Endothelial cell of umbilical vein (primary cell): Measurements from ENCODE around the gene LTBP1. TPM values are rescaled to one million over a fixed set of nuclear protein-coding genes. Genes with fewer than 3 reads are reported as not detected.
"Not testable (repeated sequence)": the region's sequence is repeated elsewhere in the genome, so short reads cannot be mapped to it uniquely, and the experiment has no call there.

Experiments
- BruUV-seq: library from RNA; stranded (reverse); fragments of 400-500 nt; replicated peaks from 2 replicates; lab custom pipeline; 2021; lab: Mats Ljungman, UMichigan
- CTCF ChIA-PET: fragments of 300-600, 350-600 bp; sonication (Branson Sonifier 250); formaldehyde crosslinking; loops from one replicate; lab custom pipeline; 2021; ENCODE audit warnings: antibody characterized with exemption, inconsistent platforms; lab: Charles Lee
- POLR2A ChIA-PET: fragments of 300-600, 350-600 bp; sonication (Branson Sonifier 250); formaldehyde crosslinking; loops from one replicate; lab custom pipeline; 2021; ENCODE audit warnings: antibody characterized with exemption, inconsistent platforms; lab: Charles Lee
- DNase-seq: peaks from one replicate; pipeline ENCODE4 v3.0.0-alpha.2; 2011; ENCODE audit warnings: low read depth, low spot score
- FAIRE-seq: peaks from 2 replicates; lab custom pipeline; 2011; peaks lifted over from hg19 to GRCh38; lab: Jason Lieb, UNC
- H2AFZ ChIP-seq: 2 replicates; pipeline ENCODE4 v1.6.0; 2012; ENCODE audit warnings: low read depth, low read length, control low read depth, inconsistent platforms
- H3K27ac ChIP-seq: 2 replicates; pipeline ENCODE4 v1.5.1; 2011; ENCODE audit warnings: low read depth, mild to moderate bottlenecking, control low read depth, low read length, moderate library complexity; ENCODE audit not compliant: insufficient read depth
- H3K27me3 ChIP-seq, 2 experiments: 2 replicates each; pipeline versions ENCODE4 v1.6.0 to v1.6.1; 2011; ENCODE audit warnings: low read length in 2 of 2, mixed read lengths in 1 of 2; ENCODE audit not compliant: control insufficient read depth in 2 of 2, insufficient read depth in 2 of 2
- H3K36me3 ChIP-seq, 2 experiments: 2 replicates in 1 of 2; 3 replicates in 1 of 2; pipeline ENCODE4 v1.5.1; 2011; ENCODE audit warnings: low read length in 2 of 2, mild to moderate bottlenecking in 1 of 2, moderate library complexity in 1 of 2; ENCODE audit not compliant: control insufficient read depth in 2 of 2, insufficient read depth in 2 of 2; ENCODE audit errors: extremely low read depth in 1 of 2
- H3K4me1 ChIP-seq: 3 replicates; pipeline ENCODE4 v1.5.1; 2011; ENCODE audit warnings: mild to moderate bottlenecking, low read length; ENCODE audit not compliant: control insufficient read depth, insufficient read depth; ENCODE audit errors: extremely low read depth
- H3K4me2 ChIP-seq: 2 replicates; pipeline ENCODE4 v1.6.1; 2011; ENCODE audit warnings: low read length, control low read depth, mixed read lengths; ENCODE audit not compliant: insufficient read depth
- H3K4me3 ChIP-seq, 3 experiments: fragments of 200-600 bp in 1 of 3; sonication (generic), shearing (Covaris generic) in 1 of 3; replicated peaks in 1 of 3; 2 replicates each; pipeline ENCODE4 v1.5.1; 2011 to 2016; ENCODE audit warnings: control low read depth in 3 of 3, low read length in 3 of 3, mild to moderate bottlenecking in 2 of 3, inconsistent platforms in 1 of 3, low read depth in 1 of 3, moderate library complexity in 1 of 3; ENCODE audit not compliant: insufficient read depth in 1 of 3
- H3K79me2 ChIP-seq: 2 replicates; pipeline ENCODE4 v1.6.0; 2012; ENCODE audit warnings: low read length, inconsistent platforms; ENCODE audit not compliant: control insufficient read depth, insufficient read depth
- H3K9ac ChIP-seq: replicated peaks from 2 replicates; pipeline ENCODE3; 2011; ENCODE audit warnings: low read length, control low read depth; ENCODE audit not compliant: insufficient read depth; ENCODE audit errors: extremely low read depth
- H3K9me1 ChIP-seq: replicated peaks from 3 replicates; pipeline ENCODE4 v1.6.0; 2011; ENCODE audit warnings: mild to moderate bottlenecking, low read length; ENCODE audit not compliant: control insufficient read depth, insufficient read depth; ENCODE audit errors: extremely low read depth
- H3K9me3 ChIP-seq: replicated peaks from 2 replicates; pipeline ENCODE4 v1.5.1; 2012; ENCODE audit warnings: low read length, inconsistent platforms; ENCODE audit not compliant: control insufficient read depth, insufficient read depth
- H4K20me1 ChIP-seq: replicated peaks from 2 replicates; pipeline ENCODE3; 2011; ENCODE audit warnings: mild to moderate bottlenecking, low read length; ENCODE audit not compliant: control insufficient read depth, insufficient read depth; ENCODE audit errors: extremely low read depth
- FOS ChIP-seq: IDR thresholded peaks from 2 replicates; pipeline ENCODE4 v1.6.1; 2011; ENCODE audit warnings: mild to moderate bottlenecking, low read length, moderate library complexity, borderline replicate concordance; ENCODE audit not compliant: insufficient read depth
- POLR2AphosphoS5 ChIP-seq: IDR thresholded peaks from 2 replicates; pipeline ENCODE4 v1.6.1; 2012; ENCODE audit warnings: low read depth, mild to moderate bottlenecking, control low read depth, low read length, moderate library complexity; ENCODE audit not compliant: insufficient read depth
- dilution Hi-C: fragments of 300-500 bp; cut with MboI; formaldehyde crosslinking; loops from one replicate; pipeline ENCODE4 v1.15.0; 2019; ENCODE audit warnings: low sequenced_read_pairs; ENCODE audit not compliant: extremely low pct_ligation_motif_present
- intact Hi-C: fragments of 100-400 bp; cut with micrococcal nuclease; formaldehyde crosslinking; loops from one replicate; pipeline ENCODE4 v1.10.0; 2022
- polyA plus RNA-seq, 4 experiments: library from polyadenylated mRNA; depleted of rRNA in 3 of 4; stranded (reverse) in 3 of 4; unstranded in 1 of 4; fragments of >200 nt; gene quantifications; 2 replicates each; pipeline versions ENCODE4 v1.2.1 to v1.2.3, GENCODE V29; 2011 to 2012; ENCODE audit warnings: missing spikeins in 1 of 4
- total RNA-seq: library from RNA; stranded (reverse); gene quantifications from 2 replicates; pipeline ENCODE4 v1.2.3, GENCODE V29; 2021

LTBP1 gene
- total and polyA plus RNA-seq, 2 donors (not counting 3 experiments of a cell fraction or from before 2014, with no cell fraction given), result 57.4 to 68.2 TPM

- Histone ChIP-seq H2AFZ (no peak overlapping the region), H3K36me3 (no peaks in the 10 kb centered on the region), H3K9ac (no peak overlapping the region), H3K4me3 (no peak overlapping the region), H3K79me2 (peaks cover 10% of the 10 kb centered on the region), H3K27me3 (no peaks in the 10 kb centered on the region), H4K20me1 (no peaks in the 10 kb centered on the region), H3K4me1 (no peaks in the 10 kb centered on the region), H3K4me2 (no peak overlapping the region), H3K27ac (no peak overlapping the region), H3K9me1 (no peaks in the 10 kb centered on the region), H3K9me3 (no peaks in the 10 kb centered on the region)
- DNase-seq, result no peak
- no peak for FAIRE-seq
- dilution Hi-C loops (no loop called here), intact Hi-C loops (no loop called here)
- ChIA-PET POLR2A (no interaction called here), CTCF (interaction anchor here (0.8 kb wide), 1 partner anchor 8 kb away, joined by 3 read pairs; no protein-coding TSS in a partner anchor)
- TF ChIP-seq POLR2AphosphoS5, result no peak
- TF ChIP-seq FOS, result no peak
- BruUV-seq, result no TSS peak
Measured at GRCh38 chr2:32981612-32982011, 34.9 kb downstream of the LTBP1 start.

- H3K9me1 ChIP-seq, H3K4me1 ChIP-seq, CTCF ChIA-PET, POLR2A ChIA-PET, H3K9me3 ChIP-seq, H3K4me2 ChIP-seq, H2AFZ ChIP-seq, H3K4me3 ChIP-seq, dilution Hi-C loops, H3K36me3 ChIP-seq, H3K27ac ChIP-seq, H3K9ac ChIP-seq, DNase-seq, H4K20me1 ChIP-seq, BruUV-seq, intact Hi-C loops, H3K79me2 ChIP-seq, H3K27me3 ChIP-seq, FAIRE-seq: not testable (repeated sequence)
Measured at GRCh38 chr2:32983193-32983924, 36.6 kb downstream of the LTBP1 start.
